HK-2 (cell line): Measurements from ENCODE around the gene VASH2.
"Not testable (repeated sequence)": the region's sequence is repeated elsewhere in the genome, so short reads cannot be mapped to it uniquely, and the experiment has no call there.

Experiments used
- DNase-seq: peaks from one replicate; pipeline ENCODE4 v3.0.0-alpha.2; 2018; ENCODE audit not compliant: unreplicated experiment

The VASH2 gene

GRCh38 chr1:212950243-212951125 is at the start of gene VASH2:
Gene VASH2 (plus strand): TSS chr1:212950541. CDS start chr1:212951543, 1,002 bp downstream.
- DNase-seq = peak; percentile 88

GRCh38 chr1:212901290-212901689 is 49.1 kb upstream of the VASH2 start:
- no peak for DNase-seq

GRCh38 chr1:212902054-212902453 is 48.3 kb upstream of the VASH2 start:
- DNase-seq = no peak

- no peak for DNase-seq
Observed at GRCh38 chr1:212903664-212904063, 46.7 kb upstream of the VASH2 start.

- DNase-seq = not testable (repeated sequence)
Observed at GRCh38 chr1:212908071-212908470, 42.3 kb upstream of the VASH2 start.

- DNase-seq = no peak
Observed at GRCh38 chr1:212908971-212909370, 41.4 kb upstream of the VASH2 start.

GRCh38 chr1:212909652-212910063 is 40.7 kb upstream of the VASH2 start:
- no peak for DNase-seq

- not testable (repeated sequence) for DNase-seq
Observed at GRCh38 chr1:212910213-212910612, 40.1 kb upstream of the VASH2 start.

GRCh38 chr1:212913638-212914037 is 36.7 kb upstream of the VASH2 start:
- DNase-seq = not testable (repeated sequence)

- DNase-seq = not testable (repeated sequence)
Observed at GRCh38 chr1:212914110-212914509, 36.2 kb upstream of the VASH2 start.

- no peak for DNase-seq
Observed at GRCh38 chr1:212914789-212915188, 35.6 kb upstream of the VASH2 start.

GRCh38 chr1:212915245-212916091 is 34.9 kb upstream of the VASH2 start:
- DNase-seq = peak; percentile 36

GRCh38 chr1:212916481-212917133 is 33.7 kb upstream of the VASH2 start:
- no peak for DNase-seq

- DNase-seq = no peak
Observed at GRCh38 chr1:212917134-212917485, 33.2 kb upstream of the VASH2 start.

- no peak for DNase-seq
Observed at GRCh38 chr1:212917858-212918257, 32.5 kb upstream of the VASH2 start.

- no peak for DNase-seq
Observed at GRCh38 chr1:212918824-212919223, 31.5 kb upstream of the VASH2 start.

- no peak for DNase-seq
Observed at GRCh38 chr1:212920246-212920645, 30.1 kb upstream of the VASH2 start.

- DNase-seq = no peak
Observed at GRCh38 chr1:212920896-212921295, 29.4 kb upstream of the VASH2 start.

GRCh38 chr1:212922016-212922415 is 28.3 kb upstream of the VASH2 start:
- DNase-seq = no peak

- no peak for DNase-seq
Observed at GRCh38 chr1:212926372-212926771, 24.0 kb upstream of the VASH2 start.

GRCh38 chr1:212928323-212929291 is 21.7 kb upstream of the VASH2 start:
- DNase-seq = no peak
